ENCODE data around the gene RAD51B.
"Not testable (repeated sequence)": the region's sequence is repeated elsewhere in the genome, so short reads cannot be mapped to it uniquely, and the experiment has no call there.

The RAD51B gene

DNA sequence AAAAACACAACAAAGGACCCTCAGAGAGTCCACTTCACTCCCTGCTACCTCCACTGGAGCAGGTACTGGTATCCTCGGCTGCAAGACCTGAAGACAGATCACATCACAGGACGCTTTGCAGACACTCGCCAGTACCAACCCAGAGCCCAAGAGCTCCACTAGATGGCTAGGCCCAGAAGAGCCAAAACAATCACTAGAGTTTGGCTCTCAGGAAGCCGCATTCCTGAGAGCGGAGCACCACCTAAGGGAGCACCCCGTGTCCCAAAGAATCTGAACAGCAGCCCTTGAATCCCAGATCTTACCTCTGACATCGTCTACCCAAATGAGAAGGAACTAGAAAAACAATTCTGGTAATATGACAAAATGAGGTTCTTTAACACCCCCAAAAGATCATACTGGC lies 399.8 kb downstream of the RAD51B start:
- DNase-seq, result no peak

DNA sequence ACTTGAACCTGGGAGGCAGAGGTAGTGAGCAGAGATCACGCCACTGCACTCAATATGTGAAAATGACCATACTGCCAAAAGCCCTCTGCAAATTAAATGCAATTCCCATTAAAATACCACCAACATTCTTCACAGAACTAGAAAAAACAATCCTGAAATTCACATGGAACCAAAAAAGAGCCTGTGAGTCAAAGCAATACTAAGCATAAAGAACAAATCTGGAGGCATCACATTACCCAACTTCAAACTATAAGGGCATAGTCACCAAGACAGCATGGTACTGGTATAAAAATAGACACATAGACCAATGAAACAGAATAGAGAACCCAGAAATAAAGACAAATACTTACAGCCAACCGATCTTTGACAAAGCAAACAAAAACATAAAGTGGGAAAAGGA lies 401.5 kb downstream of the RAD51B start:
- DNase-seq, result not testable (repeated sequence)

DNA sequence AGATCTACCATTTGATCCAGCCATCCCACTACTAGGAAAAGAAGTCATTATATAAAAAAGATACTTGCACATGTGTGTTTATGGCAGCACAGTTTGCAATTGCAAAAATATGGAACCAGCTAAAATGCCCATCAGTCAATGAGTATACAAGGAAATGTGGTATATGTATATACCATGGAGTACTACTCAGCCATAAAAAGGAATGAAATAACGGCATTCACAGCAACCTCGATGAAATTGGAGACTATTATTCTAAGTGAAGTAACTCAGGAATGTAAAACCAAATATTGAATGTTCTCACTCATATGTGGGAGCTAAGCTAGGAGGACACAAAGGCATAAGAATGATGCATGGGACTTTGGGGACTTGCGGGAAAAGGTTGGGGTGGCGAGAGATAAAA lies 402.6 kb downstream of the RAD51B start:
- DNase-seq, result no peak

DNA sequence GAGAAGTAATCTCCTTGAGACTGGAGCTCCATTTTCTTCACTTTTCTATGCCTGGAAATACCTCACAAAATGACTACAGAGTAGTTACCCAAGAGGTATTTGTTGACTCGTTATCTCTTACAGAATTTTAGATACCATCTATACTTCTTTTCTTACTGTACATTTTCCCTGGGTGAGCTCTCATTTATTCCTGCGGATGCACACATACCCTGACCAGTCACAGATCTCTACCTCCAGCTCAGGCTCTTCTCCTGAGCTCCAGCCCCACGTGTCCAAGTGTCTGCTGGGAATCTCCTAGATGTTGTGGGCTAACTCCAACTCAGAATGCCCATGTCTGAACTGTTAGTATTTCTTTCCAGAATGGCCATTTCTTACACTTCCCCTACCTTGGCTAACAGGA lies 403.1 kb downstream of the RAD51B start:
- no peak for DNase-seq

DNA sequence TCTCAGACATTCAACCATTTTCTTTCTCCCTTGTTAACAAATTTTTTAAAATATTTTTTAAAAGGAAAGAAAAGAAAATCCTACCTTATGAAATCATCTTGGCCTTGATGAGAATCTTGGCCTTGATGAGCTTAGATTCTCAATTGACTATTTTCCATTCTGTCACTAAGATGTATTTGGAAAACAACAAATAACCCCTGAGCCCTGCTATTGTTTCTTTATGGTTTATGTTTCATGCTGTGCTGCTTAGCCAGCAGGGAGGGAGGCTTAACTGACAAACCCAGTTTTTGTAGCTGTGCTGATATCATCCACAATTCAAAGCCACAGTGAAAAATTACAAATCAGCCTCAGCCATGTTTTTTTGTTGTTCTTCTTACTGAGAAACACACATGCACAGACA lies 404.1 kb downstream of the RAD51B start:
- DNase-seq, result no peak

DNA sequence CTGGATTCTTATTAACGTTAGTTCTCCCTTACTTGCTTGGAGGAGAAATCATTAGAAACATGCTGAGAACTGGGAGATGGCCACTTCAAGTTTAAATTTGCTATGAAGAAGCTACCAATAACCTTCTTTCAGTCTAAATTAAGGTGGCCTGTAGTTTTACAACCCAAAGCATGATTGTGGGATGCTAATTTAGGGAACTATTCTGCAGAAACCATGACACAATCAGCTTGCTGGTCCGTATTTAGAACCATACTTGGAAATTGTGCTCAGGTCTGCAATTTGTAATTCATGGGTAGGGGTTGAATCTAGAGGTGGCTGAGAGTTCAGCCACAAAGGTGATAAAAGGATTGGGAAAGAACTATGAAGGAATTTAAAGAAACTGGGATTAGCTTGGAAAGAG lies 405.7 kb downstream of the RAD51B start:
- no peak for DNase-seq

DNA sequence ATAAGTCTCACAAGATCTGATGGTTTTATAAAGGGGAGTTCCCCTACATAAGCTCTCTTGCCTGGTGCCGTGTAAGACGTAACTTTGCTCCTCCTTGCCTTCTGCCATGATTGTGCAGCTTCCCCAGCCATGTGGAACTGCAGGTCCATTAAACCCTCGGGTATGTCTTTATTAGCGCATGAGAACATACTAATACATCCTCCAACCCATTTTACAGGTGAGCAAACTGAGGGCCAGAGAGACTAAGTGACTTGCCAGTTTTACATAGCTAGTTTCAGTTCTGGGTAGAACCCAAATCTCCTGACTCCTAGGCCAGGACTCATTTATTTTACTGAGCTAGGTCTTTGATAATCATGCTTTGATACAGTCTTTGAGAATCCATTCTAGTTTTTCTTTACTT lies 406.9 kb downstream of the RAD51B start:
- no peak for DNase-seq

DNA sequence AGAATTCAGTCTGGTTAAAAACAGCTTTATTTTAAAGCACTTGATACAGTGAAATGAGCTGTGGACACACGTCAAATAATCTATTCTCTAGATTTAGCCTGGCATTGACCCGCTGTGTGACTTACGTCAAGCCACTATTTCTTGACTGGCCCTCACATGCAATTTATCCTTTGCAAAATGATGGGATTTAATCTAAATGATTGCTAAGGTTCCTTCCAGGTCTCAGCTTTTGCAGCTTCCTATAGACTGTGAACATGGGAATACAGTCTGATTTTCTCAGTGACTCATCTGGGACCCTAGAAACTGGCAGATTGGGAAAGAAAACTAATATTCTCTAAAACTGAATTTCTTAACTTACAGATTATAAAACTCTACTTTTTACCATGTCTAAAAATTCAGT lies 409.1 kb downstream of the RAD51B start:
- no peak for DNase-seq

DNA sequence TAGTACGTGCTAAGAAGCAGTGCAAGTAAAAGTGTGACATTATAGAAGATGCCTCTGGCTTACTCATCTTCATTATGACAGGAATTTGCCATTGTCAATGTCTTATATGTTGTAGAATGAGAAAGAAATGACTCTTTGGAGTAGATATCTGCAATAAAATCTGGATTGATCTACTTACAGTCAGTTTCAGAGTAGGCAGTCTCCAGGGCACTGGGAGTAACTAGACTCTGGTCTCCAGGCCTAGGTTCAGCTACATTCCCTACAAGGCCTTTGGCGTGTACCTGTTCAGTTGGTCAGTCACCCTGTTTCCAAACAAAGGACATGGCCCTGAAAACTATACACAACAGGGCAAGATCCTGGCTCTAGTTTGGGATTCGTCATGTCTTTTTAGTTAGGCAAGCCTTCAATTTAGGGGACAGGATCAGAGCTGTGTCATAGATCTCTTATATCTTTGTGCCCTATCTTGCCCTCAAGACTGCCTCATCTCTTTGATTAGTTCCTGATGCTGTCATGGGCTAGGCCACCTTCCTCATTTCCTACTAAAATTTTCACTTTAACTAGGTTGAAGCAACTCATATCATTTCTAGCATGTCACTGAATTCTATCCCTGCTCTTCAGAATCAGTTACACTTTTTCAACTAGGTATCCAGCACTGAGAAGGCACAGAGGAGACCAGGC lies 410.0 kb downstream of the RAD51B start:
- no peak for DNase-seq

DNA sequence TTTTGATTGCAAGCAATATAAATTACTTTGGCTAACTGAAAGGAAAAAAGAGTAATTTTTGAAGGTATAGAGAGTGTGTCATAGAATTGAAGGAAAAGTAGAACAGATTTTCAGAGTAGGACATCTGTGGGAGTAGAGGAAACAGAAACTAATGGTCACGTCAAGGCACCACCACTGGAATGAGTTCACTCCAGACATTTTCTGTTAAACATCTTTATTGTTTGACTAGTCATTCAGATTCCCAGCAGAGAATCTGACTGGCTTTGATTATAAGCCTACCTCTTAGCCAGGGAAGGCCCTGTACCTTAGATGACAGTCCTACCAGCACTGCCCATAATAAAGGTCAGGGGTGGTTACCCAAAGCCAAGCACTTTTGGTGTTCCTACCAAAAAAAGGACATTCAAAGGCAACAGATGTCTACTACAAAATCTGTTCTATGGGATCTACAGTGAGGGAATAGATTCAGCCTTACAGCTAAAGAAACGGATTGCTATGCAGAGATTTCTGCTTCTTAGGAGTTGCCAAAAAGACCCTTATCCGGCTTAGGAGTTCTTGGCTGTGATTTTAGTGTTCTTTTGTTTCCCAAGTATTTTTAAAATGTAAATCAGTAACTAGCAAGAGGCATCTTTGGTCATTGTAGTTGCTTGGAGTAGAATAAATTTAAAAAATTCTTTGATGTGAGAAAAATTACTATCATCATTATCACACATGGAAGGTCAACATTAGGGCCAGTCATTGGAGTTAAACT lies 410.8 kb downstream of the RAD51B start:
- DNase-seq, result no peak

DNA sequence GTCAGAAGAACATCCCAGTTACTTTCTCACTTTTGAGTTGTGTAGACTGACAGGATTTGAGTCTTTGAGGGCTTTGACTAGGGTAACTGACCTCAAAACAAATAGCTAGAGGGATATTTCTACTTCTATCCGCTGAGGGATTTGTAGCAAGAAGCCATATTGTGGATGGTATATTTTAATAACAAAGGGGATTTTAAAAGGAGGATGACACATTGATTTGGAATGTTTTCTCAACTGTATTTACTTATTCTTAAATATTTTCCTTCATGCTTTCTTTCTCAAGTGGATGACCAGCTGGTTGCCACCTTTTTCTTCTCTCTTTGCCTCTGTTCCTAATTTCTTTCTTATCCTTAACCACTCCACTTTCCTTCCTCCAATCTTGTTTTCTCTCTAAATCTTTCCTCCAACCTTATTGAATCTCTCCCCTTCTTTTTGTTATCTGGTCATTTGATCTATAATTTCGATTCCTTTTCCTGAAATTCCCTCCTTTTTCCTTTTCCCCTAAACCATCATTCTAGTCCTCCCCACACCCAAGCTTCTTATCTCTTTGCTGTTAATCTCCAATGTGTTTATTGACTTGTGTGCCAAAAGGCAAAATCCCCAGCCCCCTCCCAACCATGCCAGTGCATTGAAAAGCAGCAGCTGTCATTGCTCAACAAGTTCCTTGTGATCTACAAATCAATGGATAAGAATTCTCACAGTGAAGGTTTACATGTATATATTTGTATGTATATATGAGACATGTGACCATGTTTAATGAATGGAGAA lies 411.6 kb downstream of the RAD51B start:
- no peak for DNase-seq

DNA sequence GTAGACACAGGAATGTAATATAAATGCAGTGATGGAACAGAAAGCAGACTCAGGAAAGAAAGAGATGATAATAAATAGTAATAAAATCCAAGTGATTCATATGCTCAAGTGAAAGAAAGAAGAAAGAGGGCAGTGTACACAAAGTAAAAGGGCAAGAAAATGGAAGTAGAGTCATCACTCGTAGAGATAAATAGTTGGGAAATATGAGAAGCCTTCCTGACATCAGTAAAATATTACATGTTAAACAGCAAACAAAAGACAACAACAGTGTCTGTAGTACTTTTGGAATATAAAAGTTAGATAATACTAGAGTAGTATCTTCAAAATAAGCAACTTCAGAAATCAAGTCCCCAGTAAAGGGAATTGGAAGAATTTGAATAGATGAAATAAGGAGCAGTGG lies 412.3 kb downstream of the RAD51B start:
- no peak for DNase-seq

DNA sequence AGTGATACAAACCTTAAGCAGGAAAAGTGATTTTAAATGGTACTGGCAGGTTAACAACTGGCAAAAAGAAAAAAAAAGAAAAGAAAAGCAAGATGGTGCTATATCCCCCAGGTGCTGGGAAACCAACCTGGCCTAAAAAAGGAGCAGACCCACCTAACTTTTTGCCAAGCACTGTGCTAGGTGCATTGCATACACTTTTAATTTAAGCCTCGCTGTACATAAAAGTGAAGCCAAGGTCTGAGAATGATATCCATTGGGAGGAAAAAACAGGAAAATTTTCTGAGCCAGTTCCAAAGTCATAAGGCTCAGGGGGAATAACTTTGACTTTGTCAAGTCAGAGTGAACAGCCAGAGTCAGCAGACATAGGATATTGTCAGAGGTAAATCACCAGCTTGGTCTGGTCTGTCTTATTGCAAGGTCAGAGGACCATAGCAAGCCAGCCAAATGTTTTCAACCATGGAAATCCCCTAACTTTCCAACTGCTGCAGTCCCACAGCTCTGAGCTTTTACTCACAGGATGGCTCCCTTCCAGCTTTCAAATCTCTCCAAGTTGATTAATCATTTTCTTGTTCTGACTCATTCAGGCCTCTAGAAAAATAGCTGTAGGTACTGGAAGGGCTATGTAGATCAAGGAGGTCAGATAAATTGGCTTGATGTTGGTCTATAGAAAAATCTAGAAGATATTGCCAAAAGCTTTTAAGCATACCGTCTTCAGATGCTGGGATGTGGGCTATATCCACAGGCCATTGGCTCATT lies 412.9 kb downstream of the RAD51B start:
- no peak for DNase-seq

DNA sequence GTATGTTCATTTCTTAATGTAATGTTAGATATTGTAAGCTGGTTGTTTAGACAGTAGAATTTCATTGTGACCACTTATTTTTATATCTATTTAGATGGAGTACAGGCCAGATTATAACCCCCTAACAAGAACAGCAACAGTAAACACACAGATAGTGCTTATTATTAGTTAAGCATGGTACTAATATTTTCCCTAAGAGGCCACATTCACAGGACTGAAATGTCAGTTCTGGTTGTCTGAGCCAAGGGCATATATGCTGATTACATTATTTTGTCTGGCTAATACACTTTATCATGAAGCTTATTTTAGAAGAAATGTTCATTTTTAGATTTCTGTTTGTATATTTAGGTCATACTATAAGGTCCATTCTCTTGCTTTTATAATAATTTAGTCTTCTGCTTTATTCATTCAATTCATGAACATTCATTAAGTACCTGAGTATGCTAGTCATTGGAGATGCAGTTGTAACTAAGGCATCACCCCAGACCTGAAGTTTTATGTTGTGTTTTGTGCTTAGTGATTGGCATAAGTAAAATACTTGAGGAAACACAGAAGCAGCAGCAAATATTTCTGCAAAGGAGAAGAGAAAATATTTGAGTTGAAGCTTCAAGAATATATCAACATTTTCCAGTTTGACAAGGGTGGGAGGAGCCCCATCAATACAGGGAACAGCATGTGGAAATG lies 413.7 kb downstream of the RAD51B start:
- no peak for DNase-seq

DNA sequence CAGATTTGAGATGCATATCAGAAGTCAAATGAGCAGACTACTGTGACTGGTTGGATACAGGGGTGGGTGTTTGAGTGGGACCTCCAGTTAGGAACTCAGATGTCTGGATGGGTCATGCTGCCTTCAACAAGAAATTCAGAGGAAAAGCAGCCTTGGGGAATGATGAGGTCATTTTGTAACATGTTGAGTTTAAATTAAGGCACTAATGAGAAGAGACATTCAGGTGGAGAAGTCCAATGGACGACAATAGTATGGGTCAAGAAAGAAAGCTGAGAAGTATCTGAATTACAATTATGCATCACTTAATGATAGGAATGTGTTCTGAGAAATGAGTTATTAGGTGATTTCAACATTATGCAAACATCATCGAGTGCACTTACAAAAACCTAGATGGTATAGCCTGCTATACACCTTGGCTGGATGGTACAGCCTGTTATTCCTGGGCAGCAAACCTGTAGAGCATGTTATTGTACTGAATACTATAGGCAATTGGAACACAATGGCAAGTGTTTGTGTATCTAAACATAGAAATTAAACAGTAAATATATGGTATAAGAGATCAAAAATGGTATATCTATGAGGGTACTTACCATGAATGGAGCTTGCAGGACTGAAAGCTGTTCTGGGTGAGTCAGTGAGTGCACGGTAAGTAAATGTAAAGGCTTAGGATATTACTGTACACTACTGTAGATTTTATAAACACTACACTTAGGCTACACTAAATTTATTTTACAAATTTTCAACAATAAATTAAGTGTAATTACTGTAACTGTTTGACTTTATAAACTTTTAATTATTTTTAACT lies 414.7 kb downstream of the RAD51B start:
- no peak for DNase-seq

DNA sequence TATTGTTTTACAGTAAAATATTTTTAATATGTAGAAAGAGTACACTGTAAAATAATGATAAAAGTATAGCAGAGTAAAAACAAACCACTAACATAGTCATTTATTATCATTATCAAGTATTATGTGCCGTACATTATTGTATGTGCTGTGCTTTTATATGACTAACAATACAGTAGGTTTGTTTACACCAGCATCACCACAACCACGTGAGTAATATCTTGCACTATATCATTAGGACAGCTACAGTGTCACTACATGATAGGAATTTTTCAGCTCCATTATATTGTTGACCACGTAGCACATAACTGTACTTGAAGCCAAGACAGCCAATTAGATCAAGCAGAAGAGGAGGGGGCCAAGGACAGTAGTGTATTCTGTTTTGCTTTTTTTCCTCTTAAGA lies 415.4 kb downstream of the RAD51B start:
- no peak for DNase-seq

DNA sequence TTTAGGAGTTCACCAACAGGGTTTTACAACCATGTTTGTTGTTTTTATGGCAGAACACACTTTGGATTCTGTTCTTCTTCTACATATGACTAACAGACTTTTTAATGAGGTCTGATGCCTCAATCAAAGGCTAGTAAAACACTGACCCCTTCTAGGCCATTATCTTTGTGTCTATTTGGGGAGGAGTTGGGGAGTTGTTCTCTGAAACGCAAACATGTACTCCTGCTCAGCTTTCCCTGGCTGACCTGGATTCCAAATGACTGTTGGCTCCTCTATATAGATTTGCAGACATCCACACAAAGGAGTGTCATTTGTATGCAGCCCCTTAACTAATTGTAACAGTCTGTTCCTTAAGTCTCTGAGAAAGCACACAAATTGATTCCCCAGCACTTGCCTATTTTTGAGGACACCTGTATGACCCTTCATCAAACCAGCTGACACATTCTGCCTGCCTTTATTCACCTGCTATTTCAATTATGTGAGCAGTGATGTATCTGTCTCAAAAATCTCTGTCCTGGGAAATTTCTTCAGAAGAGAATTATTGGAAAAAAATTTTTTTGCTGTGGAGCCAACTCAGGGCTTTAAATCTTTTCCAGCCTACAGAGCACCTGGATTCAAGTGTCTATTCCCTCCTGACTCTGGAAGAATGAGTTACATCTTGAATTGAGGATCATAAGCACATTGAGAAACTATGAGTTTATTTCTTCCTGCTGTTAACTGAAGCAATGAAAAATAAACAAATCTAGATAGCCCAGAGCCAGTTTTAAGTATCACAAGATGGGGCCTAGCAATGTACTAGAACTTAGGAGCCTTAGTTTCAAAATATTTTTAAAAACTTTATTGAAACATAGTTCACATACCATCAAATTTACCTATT lies 417.2 kb downstream of the RAD51B start:
- no peak for DNase-seq

DNA sequence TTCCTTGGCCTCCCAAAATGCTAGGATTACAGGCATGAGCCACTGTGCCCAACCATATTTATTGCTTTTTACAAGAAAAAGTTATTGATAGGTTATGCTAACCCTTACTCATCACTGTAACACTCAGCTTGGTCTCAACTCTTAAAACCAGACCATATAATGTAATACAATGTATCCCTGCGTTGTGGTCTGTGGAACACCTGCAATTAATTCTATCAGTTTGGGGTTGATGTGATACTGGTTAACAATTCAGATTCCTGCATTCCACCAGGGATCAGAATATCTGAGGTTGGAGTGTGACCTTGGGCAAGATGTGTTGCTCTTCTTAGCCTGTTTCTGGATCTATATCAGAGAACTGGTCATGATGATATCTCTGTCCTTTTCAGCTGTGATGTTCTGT lies 419.0 kb downstream of the RAD51B start:
- no peak for DNase-seq

DNA sequence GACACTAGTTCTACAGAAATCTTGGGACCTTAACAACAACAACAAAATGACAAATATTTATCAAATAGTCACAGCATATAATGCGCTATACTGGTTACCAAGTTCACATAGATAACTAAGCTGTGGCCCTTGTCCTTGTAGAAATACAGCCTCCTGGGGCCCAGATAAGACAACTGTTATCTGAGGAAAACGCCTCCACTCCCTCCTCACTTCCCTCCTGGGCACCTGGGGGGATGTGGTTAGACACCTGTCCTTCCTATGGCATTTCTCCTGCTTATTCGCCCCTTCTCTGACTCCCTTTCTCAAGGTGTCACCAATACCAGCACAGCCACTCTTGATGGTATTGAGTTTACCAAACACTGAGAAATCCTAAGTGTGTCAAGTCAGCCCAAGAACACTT lies 419.4 kb downstream of the RAD51B start:
- no peak for DNase-seq

DNA sequence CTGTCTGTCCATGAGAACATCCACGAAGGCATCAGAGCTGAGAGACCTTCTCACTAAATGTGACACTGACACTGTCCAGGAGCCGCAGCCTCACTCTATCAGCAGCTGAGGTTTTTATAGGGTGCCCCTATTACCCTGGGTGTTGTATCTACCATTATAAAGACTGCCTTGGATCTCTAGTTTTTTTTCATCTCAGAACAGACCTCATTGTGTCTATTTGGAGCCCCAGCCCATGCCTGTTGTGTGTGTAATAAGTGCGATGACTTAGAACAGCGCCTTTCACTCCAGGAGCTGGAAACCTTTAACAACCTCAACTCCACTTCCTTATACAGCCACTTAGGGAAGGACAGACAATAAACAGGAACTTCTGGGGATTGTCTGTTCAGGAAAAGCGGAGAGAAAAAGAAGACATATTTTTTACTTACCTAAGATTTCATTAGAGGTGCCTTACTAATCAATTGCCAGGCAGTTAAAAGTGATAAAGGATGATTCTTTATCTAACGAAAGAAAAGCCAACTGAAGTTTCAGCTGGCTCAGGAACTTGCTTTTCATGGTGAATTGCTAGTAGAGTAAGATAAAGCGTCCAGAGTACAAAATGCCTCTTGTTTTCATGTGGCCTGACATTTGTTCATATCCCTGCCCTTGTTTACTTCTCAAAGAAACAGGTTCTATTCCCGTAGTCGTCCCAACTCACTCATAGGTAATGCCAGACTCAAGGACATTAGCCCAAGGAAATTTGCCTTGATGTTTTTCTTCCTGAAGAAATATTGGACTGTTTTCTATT lies 420.6 kb downstream of the RAD51B start:
- DNase-seq, result no peak
